Stomach smooth muscle (tissue), 2 donors: Measurements from ENCODE around the gene LMO3.
A peak's percentile ranks its signal among the peaks of the same experiment; 100 is the strongest.

ENCODE experiments used
- H3K27ac ChIP-seq: one replicate; pipeline ENCODE4 v1.7.0; 2013; ENCODE audit warnings: mild to moderate bottlenecking, low read length, inconsistent platforms
- H3K27me3 ChIP-seq, 2 donors: one replicate each; pipeline ENCODE4 v1.7.0; 2013; ENCODE audit warnings: low read length in 2 of 2; ENCODE audit not compliant: insufficient read depth in 2 of 2, control insufficient read depth in 1 of 2
- H3K36me3 ChIP-seq, 2 donors: one replicate each; pipeline ENCODE4 v1.7.0; 2013; ENCODE audit warnings: low read length in 2 of 2; ENCODE audit not compliant: control insufficient read depth in 2 of 2, insufficient read depth in 2 of 2
- H3K4me1 ChIP-seq: one replicate; pipeline ENCODE4 v1.7.0; 2013; ENCODE audit warnings: low read length; ENCODE audit not compliant: control insufficient read depth, insufficient read depth
- H3K4me3 ChIP-seq, 2 donors: one replicate each; pipeline ENCODE4 v1.7.0; 2013; ENCODE audit warnings: low read length in 2 of 2
- H3K9ac ChIP-seq, 2 donors: one replicate each; pipeline ENCODE4 v1.7.0; 2013; ENCODE audit warnings: low read length in 2 of 2, mild to moderate bottlenecking in 1 of 2
- H3K9me3 ChIP-seq, 2 donors: one replicate each; pipeline ENCODE4 v1.7.0; 2013; ENCODE audit warnings: low read length in 2 of 2; ENCODE audit not compliant: control insufficient read depth in 2 of 2
- donor health status: healthy.
- donor health status: Pancreatic carcinoma.

Gene LMO3

DNA sequence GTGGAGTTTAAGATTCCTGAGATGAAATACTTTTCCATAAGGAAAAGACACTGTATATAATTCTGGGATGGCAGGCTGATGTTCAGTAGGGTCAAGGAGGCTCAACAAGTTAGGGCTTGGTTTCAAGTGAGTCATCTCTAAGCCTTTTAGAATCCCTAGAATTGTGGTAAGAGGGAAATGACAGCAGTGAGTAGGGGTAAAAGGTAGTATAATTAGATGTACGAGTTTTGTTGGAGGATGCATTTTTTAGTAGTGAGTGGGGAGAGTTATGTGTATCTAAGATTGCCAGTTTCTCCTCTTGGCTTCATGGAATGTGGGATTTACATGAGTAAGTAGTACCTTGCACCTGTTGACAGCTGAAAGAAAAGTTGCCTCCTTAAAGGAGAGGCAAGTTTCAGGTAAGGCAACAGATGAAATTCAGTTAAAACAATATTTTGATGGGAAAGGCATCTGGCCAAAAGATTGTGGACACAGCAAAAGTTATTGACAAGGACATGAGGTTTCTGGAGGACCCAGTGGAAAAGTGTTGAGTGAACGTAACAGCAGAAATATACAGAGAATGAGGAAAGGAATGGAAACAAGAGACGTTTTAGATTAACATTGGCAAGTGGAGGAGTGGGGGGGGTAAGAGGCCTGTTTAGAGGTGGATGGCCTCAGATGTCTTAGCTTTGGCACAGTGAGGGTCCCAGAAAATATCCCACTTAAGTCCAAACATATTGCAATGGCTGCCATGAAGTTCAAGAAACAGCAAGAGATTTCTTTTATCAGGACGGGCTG is 21.8 kb downstream of the LMO3 start:
- H3K9me3 ChIP-seq = no peaks in the 10 kb centered on the region
- no peak overlapping the region for H3K4me3 ChIP-seq
- H3K36me3 ChIP-seq = no peaks in the 10 kb centered on the region
- peak overlapping the region; percentile 50 for H3K27ac ChIP-seq
- no peak overlapping the region for H3K9ac ChIP-seq
- H3K27me3 ChIP-seq = no peaks in the 10 kb centered on the region
- H3K4me1 ChIP-seq = peaks cover 3% of the 10 kb centered on the region

DNA sequence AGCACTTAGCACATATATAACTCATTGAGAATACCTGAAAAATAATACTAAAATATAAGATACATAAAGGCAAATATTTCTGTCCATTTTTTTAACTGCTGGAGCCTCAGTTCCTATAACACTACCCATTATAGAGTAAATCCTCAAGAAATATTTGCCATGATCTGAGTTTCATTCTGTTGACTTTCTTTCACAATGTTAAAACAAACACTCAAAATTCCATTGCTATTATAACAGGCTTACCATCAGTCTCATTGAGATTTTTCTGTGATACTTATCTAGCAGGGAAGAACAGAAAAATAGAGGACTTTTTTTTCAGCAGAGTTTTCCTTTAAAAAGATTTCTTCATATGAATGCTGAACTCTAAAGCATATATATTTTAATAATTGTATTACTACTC is 24.5 kb downstream of the LMO3 start:
- Histone ChIP-seq H3K4me1 (peaks cover 3% of the 10 kb centered on the region), H3K9ac (no peak overlapping the region), H3K27ac (no peak overlapping the region), H3K27me3 (no peaks in the 10 kb centered on the region), H3K36me3 (no peaks in the 10 kb centered on the region), H3K4me3 (no peak overlapping the region), H3K9me3 (no peaks in the 10 kb centered on the region)

DNA sequence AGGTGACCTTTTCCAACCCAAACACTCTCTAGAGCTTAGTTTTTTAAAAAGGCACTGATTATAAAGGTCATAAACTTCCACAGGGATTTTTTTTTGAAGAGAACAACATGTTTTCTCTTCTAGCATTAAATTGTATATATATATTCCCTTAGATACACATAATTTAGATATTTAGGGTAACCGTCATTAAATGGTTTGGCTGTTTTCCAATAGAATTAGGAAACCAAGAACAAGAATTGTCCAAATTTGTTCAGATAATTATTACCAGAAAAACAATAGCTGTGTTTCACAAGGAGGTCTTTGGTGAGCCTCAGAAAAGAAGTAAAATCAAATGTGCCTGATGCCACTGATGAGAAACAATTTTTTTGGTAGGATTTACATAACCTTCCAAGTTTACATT is 26.9 kb downstream of the LMO3 start:
- H3K27ac ChIP-seq = no peak overlapping the region
- no peak overlapping the region for H3K9ac ChIP-seq
- H3K36me3 ChIP-seq = no peaks in the 10 kb centered on the region
- H3K4me3 ChIP-seq = no peak overlapping the region
- no peaks in the 10 kb centered on the region for H3K9me3 ChIP-seq
- H3K4me1 ChIP-seq = no peaks in the 10 kb centered on the region
- H3K27me3 ChIP-seq = no peaks in the 10 kb centered on the region

DNA sequence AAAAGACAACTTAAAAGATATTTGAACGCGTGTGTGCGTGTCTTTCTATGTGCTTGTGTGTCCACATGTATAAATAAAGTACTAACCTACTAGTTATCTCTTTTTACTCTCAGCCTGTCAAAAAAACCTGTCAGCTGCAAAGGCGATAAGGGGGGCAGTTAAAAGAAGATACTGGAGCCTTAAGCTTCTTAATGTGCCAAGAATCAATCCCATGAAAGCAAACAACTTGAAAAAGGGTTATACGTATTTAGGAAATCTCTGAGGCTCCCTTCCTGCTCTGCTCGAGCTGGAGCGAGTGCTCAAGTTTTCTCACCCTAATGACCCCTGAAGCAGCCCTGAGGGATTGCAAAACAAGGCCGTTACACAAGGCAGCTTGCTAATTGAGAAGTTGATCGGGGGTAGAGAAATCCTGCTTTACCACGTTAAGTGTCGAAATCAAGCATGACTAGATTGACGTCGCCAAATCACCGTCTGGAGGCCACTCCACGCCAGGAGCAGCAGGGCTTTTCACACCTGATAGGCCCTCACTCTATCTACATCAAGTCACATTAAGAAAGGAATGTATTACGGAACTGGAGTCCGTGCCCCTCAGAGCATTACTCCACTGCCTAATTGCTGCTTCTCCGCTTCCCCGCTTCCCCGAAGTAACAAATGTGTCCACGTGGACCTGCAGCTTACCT is 32.4 kb downstream of the LMO3 start:
- Histone ChIP-seq H3K4me3 (no peak overlapping the region), H3K9ac (no peak overlapping the region), H3K4me1 (no peaks in the 10 kb centered on the region), H3K27me3 (no peaks in the 10 kb centered on the region), H3K9me3 (no peaks in the 10 kb centered on the region), H3K36me3 (no peaks in the 10 kb centered on the region), H3K27ac (no peak overlapping the region)

DNA sequence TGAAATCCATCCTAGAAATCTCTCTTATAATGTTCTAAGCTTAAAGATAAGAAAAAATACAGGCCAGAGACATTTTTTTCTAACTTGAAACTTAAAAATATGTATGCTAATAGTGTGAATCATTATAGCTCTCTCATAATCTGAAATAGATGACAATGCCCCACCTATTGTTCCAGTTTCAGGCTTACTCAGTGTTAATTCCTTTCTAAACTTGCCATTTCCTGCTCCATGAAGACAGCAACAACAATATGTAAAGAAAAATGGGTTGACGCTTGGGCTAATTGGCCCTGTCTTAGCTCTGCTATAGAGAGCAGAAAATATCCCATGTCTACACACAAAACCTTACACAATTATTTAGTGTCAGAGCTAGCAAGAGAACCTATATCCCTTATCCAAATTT is 37.1 kb downstream of the LMO3 start:
- H3K27me3 ChIP-seq = no peaks in the 10 kb centered on the region
- no peaks in the 10 kb centered on the region for H3K36me3 ChIP-seq
- no peaks in the 10 kb centered on the region for H3K9me3 ChIP-seq
- no peak overlapping the region for H3K27ac ChIP-seq
- no peak overlapping the region for H3K9ac ChIP-seq
- H3K4me1 ChIP-seq = no peaks in the 10 kb centered on the region
- no peak overlapping the region for H3K4me3 ChIP-seq

DNA sequence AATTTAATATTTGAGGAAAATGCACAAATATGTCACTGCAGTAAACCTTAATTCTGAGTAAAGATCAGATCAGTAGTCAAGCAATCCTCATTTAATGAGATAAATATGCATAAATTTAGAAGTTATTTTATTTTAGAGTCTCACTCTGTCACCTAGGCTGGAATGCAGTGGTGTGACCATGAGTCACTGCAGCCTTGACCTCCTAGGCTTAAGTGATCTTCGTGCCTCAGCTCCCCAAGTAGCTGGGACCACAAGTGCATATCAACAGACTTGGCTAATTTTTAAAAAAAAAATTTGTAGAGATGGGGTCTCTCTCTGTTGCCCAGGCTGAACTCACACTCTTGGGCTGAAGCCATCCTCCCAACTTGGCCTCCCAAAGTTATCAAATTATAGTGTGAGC is 41.3 kb downstream of the LMO3 start:
- H3K9me3 ChIP-seq = no peaks in the 10 kb centered on the region
- H3K9ac ChIP-seq = no peak overlapping the region
- no peaks in the 10 kb centered on the region for H3K36me3 ChIP-seq
- H3K4me3 ChIP-seq = no peak overlapping the region
- H3K27me3 ChIP-seq = no peaks in the 10 kb centered on the region
- H3K4me1 ChIP-seq = no peaks in the 10 kb centered on the region
- no peak overlapping the region for H3K27ac ChIP-seq

DNA sequence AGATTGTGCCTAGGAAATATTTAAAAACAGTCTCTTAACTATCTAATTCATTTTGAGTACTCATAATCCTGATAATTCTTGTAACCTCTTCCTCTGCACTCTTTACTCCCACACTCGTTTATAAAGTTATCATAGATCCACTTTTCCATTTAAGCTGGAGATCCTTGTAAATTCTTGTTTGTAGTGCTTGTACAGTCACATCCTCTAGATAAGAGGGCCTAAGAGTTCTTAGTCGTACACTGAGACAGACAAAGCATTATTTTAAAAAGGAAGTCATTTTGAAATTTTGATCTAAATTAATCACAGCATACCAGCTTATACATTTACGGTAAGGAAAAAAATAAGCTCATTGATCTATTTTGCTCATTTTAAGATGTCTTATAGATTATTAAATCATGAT is 42.5 kb downstream of the LMO3 start:
- Histone ChIP-seq H3K9ac (no peak overlapping the region), H3K4me1 (no peaks in the 10 kb centered on the region), H3K27me3 (no peaks in the 10 kb centered on the region), H3K9me3 (no peaks in the 10 kb centered on the region), H3K27ac (no peak overlapping the region), H3K36me3 (no peaks in the 10 kb centered on the region), H3K4me3 (no peak overlapping the region)

DNA sequence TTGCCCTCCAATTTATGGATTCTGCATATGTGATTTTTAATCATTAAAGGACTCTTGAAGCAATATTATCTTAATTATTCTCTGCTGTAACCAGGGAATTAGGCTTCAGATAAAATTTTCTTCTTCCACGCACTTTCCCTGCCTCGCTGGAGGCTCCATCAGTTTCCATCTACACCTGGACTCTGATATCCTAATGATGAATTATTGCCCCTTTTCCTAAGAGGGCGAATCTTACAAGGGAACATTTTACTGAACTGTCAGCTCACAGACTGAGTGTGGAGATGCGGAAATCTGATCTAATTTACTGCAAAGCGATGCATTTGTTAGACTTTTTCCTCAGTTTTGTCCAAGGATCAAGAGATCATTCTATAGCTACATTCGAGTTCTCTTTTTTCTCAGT is 43.0 kb downstream of the LMO3 start:
- H3K4me1 ChIP-seq = no peaks in the 10 kb centered on the region
- no peak overlapping the region for H3K9ac ChIP-seq

DNA sequence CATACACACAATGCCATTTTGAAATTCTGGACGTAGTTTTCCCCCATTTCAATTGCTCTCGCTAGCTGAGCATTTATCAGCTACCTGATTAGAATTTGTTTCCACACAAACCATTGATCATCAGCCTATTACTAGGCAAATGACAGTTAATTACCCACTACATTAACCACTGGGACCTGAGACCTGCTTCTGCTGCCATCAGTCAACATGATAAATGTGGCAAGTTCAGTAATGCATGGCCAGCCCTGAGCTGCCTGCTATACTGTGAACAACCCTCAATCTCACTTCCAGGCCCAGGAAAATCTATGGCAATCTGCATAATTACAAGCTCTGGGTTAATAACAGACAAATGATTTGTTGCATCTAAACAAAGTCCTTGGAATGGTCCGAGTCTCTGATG is 43.5 kb downstream of the LMO3 start:
- H3K36me3 ChIP-seq = no peaks in the 10 kb centered on the region
- H3K9ac ChIP-seq = no peak overlapping the region
- H3K27me3 ChIP-seq = no peaks in the 10 kb centered on the region
- no peak overlapping the region for H3K27ac ChIP-seq
- H3K4me3 ChIP-seq = no peak overlapping the region
- no peaks in the 10 kb centered on the region for H3K4me1 ChIP-seq
- no peaks in the 10 kb centered on the region for H3K9me3 ChIP-seq

More for the DNA sequence above, 43.0 kb downstream of the LMO3 start:
- Histone ChIP-seq H3K9me3 (no peaks in the 10 kb centered on the region), H3K36me3 (no peaks in the 10 kb centered on the region), H3K27ac (no peak overlapping the region), H3K27me3 (no peaks in the 10 kb centered on the region), H3K4me3 (no peak overlapping the region)

DNA sequence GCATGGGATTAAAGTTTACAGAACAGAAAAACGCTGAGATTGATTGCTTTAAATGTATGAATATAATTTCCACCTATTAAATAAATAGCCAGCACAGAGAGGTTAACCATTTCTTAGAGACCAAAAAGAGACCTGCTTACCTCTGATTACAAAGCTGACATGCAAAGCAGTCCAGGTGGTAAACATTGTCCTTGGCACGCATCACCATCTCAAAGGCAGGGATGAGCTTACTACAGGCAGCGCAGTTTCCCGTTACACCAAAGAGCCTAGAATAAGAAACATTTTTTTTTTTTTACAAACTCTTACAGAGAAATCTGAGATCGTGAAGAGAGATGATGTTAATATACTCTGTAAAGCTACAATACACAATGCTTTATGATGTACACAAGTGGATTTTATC is 45.7 kb downstream of the LMO3 start:
- Histone ChIP-seq H3K27ac (no peak overlapping the region), H3K9me3 (no peaks in the 10 kb centered on the region), H3K27me3 (no peaks in the 10 kb centered on the region), H3K9ac (no peak overlapping the region), H3K4me1 (no peaks in the 10 kb centered on the region), H3K4me3 (no peak overlapping the region), H3K36me3 (no peaks in the 10 kb centered on the region)

DNA sequence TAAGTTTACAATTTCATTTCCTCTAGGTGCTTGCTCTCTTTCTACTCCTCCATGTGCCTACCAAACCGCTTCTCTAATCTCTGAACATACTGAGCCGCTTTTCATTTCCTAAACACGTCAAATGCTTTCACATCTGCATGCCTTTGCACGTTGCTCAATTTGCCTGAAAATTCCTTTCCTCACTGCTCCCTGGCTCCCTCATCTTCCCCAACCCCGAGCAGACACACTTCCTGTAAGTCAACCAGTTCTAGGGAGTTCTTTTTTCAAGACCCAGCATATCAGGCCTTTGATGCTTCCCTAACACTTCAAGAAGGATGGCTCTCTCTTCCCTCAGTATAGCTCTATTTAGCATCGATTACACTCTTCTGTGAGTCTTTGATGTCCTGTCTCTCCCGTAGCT is 50.3 kb downstream of the LMO3 start:
- Histone ChIP-seq H3K27ac (no peak overlapping the region), H3K9ac (no peak overlapping the region), H3K9me3 (no peaks in the 10 kb centered on the region), H3K27me3 (no peaks in the 10 kb centered on the region), H3K4me3 (no peak overlapping the region), H3K4me1 (no peaks in the 10 kb centered on the region), H3K36me3 (no peaks in the 10 kb centered on the region)
